ENCODE measurements around the gene MRPL4. TPM values are rescaled to one million over a fixed set of nuclear protein-coding genes. Genes with fewer than 3 reads are reported as not detected.

Gene MRPL4
- total RNA-seq, 1 donor from 2014 or later = 67.3 TPM

- Mint-ChIP-seq H3K27ac (no peak overlapping the region), H3K36me3 (peaks cover 8% of the 10 kb centered on the region), H3K9me3 (no peaks in the 10 kb centered on the region), H3K27me3 (peaks cover 61% of the 10 kb centered on the region), H3K4me1 (ENCODE audit: unreplicated experiment) (peaks cover 8% of the 10 kb centered on the region), H3K4me3 (no peak overlapping the region)
- DNase-seq (ENCODE audit: extremely low spot score, unreplicated experiment) = no peak
- TF ChIP-seq CTCF (conservative IDR thresholded peaks at IDR 0.05) = no peak
Observed at GRCh38 chr19:10284065-10284959, 32.3 kb downstream of the MRPL4 start.

GRCh38 chr19:10284960-10285278 is 32.9 kb downstream of the MRPL4 start:
- DNase-seq (ENCODE audit: extremely low spot score, unreplicated experiment) = no peak
- Mint-ChIP-seq H3K4me1 (ENCODE audit: unreplicated experiment) (peaks cover 6% of the 10 kb centered on the region), H3K9me3 (no peaks in the 10 kb centered on the region), H3K36me3 (peaks cover 8% of the 10 kb centered on the region), H3K27ac (no peak overlapping the region), H3K4me3 (no peak overlapping the region), H3K27me3 (peaks cover 63% of the 10 kb centered on the region)
- no peak for TF ChIP-seq CTCF (conservative IDR thresholded peaks at IDR 0.05)

GRCh38 chr19:10285393-10285792 is 33.4 kb downstream of the MRPL4 start:
- peaks cover 66% of the 10 kb centered on the region for H3K27me3 Mint-ChIP-seq
- H3K9me3 Mint-ChIP-seq = no peaks in the 10 kb centered on the region
- DNase-seq (ENCODE audit: extremely low spot score, unreplicated experiment) = no peak
- H3K36me3 Mint-ChIP-seq = peaks cover 8% of the 10 kb centered on the region
- no peak for TF ChIP-seq CTCF (conservative IDR thresholded peaks at IDR 0.05)
- H3K27ac Mint-ChIP-seq = peak overlapping the region; percentile 43
- H3K4me3 Mint-ChIP-seq = no peak overlapping the region
- peaks cover 8% of the 10 kb centered on the region for H3K4me1 Mint-ChIP-seq (ENCODE audit: unreplicated experiment)

GRCh38 chr19:10286803-10287737 is 35.1 kb downstream of the MRPL4 start, which contains the start of gene ICAM4:
TSS of gene ICAM4 (plus strand) at chr19:10286955. CDS start at chr19:10287013, 58 bp downstream.
- Mint-ChIP-seq H3K9me3 (no peaks in the 10 kb centered on the region), H3K27ac (peak within 1 kb of the TSS; percentile 43), H3K27me3 (peaks cover 83% of the 10 kb centered on the region), H3K36me3 (peaks cover 8% of the 10 kb centered on the region), H3K4me3 (peak within 1 kb of the TSS; percentile 51), H3K4me1 (ENCODE audit: unreplicated experiment) (peaks cover 16% of the 10 kb centered on the region)
- no peak for DNase-seq (ENCODE audit: extremely low spot score, unreplicated experiment)
- TF ChIP-seq CTCF (conservative IDR thresholded peaks at IDR 0.05) = no peak

- Mint-ChIP-seq H3K36me3 (peaks cover 8% of the 10 kb centered on the region), H3K4me1 (ENCODE audit: unreplicated experiment) (peaks cover 21% of the 10 kb centered on the region), H3K4me3 (peak overlapping the region; percentile 87), H3K9me3 (no peaks in the 10 kb centered on the region), H3K27ac (peak overlapping the region; percentile 66), H3K27me3 (peaks cover 94% of the 10 kb centered on the region)
- DNase-seq (ENCODE audit: extremely low spot score, unreplicated experiment) = no peak
- TF ChIP-seq CTCF (conservative IDR thresholded peaks at IDR 0.05) = no peak
Observed at GRCh38 chr19:10288662-10289166, 36.7 kb downstream of the MRPL4 start.

Data from type B pancreatic cell (in vitro differentiated cells).